Measurements from ENCODE around the gene TMEM164.
A peak's percentile ranks its signal among the peaks of the same experiment; 100 is the strongest.

The TMEM164 gene

GRCh38 chrX:110211340-110211739 lies 208.4 kb downstream of the TMEM164 start:
- no peak overlapping the region for H2BK5ac ChIP-seq (ENCODE audit: low read depth, low read length, poor library complexity)
- no peak overlapping the region for H3K27ac ChIP-seq (ENCODE audit: low read depth, low read length)
- no peaks in the 10 kb centered on the region for H3K79me1 ChIP-seq (ENCODE audit: low read length)
- H3K79me2 ChIP-seq (ENCODE audit: control insufficient read depth, insufficient read depth, low read length, poor library complexity): no peaks in the 10 kb centered on the region
- H3K9ac ChIP-seq (ENCODE audit: low read length): no peak overlapping the region
- no peak overlapping the region for H3K23ac ChIP-seq (ENCODE audit: low read length)
- no peak overlapping the region for H3K4ac ChIP-seq (ENCODE audit: low read depth, low read length)
- no peak overlapping the region for H2AK5ac ChIP-seq (ENCODE audit: low read length)
- no peak overlapping the region for H3K14ac ChIP-seq (ENCODE audit: low read length)
- no peak overlapping the region for H4K8ac ChIP-seq (ENCODE audit: low read depth, low read length)
- no peaks in the 10 kb centered on the region for H3K36me3 ChIP-seq (ENCODE audit: control insufficient read depth in 1 of 2, insufficient read depth in 2 of 2, low read length in 2 of 2)
- WGBS (ENCODE audit: extremely low coverage, insufficient coverage, insufficient read length): no CpG with 5 or more reads among the region's 1 CpG
- peaks cover 0 to 3% of the 10 kb centered on the region in 2 experiments for H3K4me1 ChIP-seq (ENCODE audit: control insufficient read depth in 1 of 2, insufficient read depth in 2 of 2, low read length in 2 of 2)
- no peak overlapping the region for H4K91ac ChIP-seq (ENCODE audit: low read depth, low read length)
- no peaks in the 10 kb centered on the region for H3K27me3 ChIP-seq (ENCODE audit: insufficient read depth, low read length)
- H2BK12ac ChIP-seq (ENCODE audit: low read length): no peak overlapping the region
- H4K12ac ChIP-seq (ENCODE audit: low read depth, low read length): no peak overlapping the region
- H3K4me3 ChIP-seq (ENCODE audit: low read depth, low read length): no peak overlapping the region
- H3K9me3 ChIP-seq (ENCODE audit: insufficient read depth, low read depth, low read length): no peaks in the 10 kb centered on the region
- no peak overlapping the region for H3K18ac ChIP-seq (ENCODE audit: low read length)
- H2AFZ ChIP-seq (ENCODE audit: insufficient read depth, low read length, poor library complexity): no peak overlapping the region
- H2BK120ac ChIP-seq (ENCODE audit: insufficient read depth, low read length, poor library complexity): no peak overlapping the region
- no peak overlapping the region for H3K4me2 ChIP-seq (ENCODE audit: low read length)
- DNase-seq: no peak

GRCh38 chrX:110212299-110212698 lies 209.4 kb downstream of the TMEM164 start:
- H2BK12ac ChIP-seq (ENCODE audit: low read length): no peak overlapping the region
- DNase-seq: peak in 1 of 2 donors; percentile 5
- H2AK5ac ChIP-seq (ENCODE audit: low read length): no peak overlapping the region
- no peak overlapping the region for H4K91ac ChIP-seq (ENCODE audit: low read depth, low read length)
- no peak overlapping the region for H3K14ac ChIP-seq (ENCODE audit: low read length)
- peaks cover 0 to 3% of the 10 kb centered on the region in 2 experiments for H3K4me1 ChIP-seq (ENCODE audit: control insufficient read depth in 1 of 2, insufficient read depth in 2 of 2, low read length in 2 of 2)
- no peak overlapping the region for H3K9ac ChIP-seq (ENCODE audit: low read length)
- H3K79me2 ChIP-seq (ENCODE audit: control insufficient read depth, insufficient read depth, low read length, poor library complexity): no peaks in the 10 kb centered on the region
- no peak overlapping the region for H3K4me2 ChIP-seq (ENCODE audit: low read length)
- no peak overlapping the region for H3K4me3 ChIP-seq (ENCODE audit: low read depth, low read length)
- no peak overlapping the region for H3K4ac ChIP-seq (ENCODE audit: low read depth, low read length)
- WGBS (ENCODE audit: extremely low coverage, insufficient coverage, insufficient read length): no CpG with 5 or more reads among the region's 3 CpGs
- H2BK5ac ChIP-seq (ENCODE audit: low read depth, low read length, poor library complexity): no peak overlapping the region
- no peaks in the 10 kb centered on the region for H3K36me3 ChIP-seq (ENCODE audit: control insufficient read depth in 1 of 2, insufficient read depth in 2 of 2, low read length in 2 of 2)
- no peak overlapping the region for H3K27ac ChIP-seq (ENCODE audit: low read depth, low read length)
- no peak overlapping the region for H2BK120ac ChIP-seq (ENCODE audit: insufficient read depth, low read length, poor library complexity)
- H3K27me3 ChIP-seq (ENCODE audit: insufficient read depth, low read length): no peaks in the 10 kb centered on the region
- H3K18ac ChIP-seq (ENCODE audit: low read length): no peak overlapping the region
- H3K23ac ChIP-seq (ENCODE audit: low read length): no peak overlapping the region
- H2AFZ ChIP-seq (ENCODE audit: insufficient read depth, low read length, poor library complexity): no peak overlapping the region
- no peak overlapping the region for H4K12ac ChIP-seq (ENCODE audit: low read depth, low read length)
- H3K79me1 ChIP-seq (ENCODE audit: low read length): no peaks in the 10 kb centered on the region
- H3K9me3 ChIP-seq (ENCODE audit: insufficient read depth, low read depth, low read length): no peaks in the 10 kb centered on the region
- H4K8ac ChIP-seq (ENCODE audit: low read depth, low read length): no peak overlapping the region

GRCh38 chrX:110213183-110213582 lies 210.3 kb downstream of the TMEM164 start:
- Histone ChIP-seq H3K4ac (ENCODE audit: low read depth, low read length) (no peak overlapping the region), H3K36me3 (ENCODE audit: control insufficient read depth in 1 of 2, insufficient read depth in 2 of 2, low read length in 2 of 2) (no peaks in the 10 kb centered on the region), H2BK5ac (ENCODE audit: low read depth, low read length, poor library complexity) (no peak overlapping the region), H3K9ac (ENCODE audit: low read length) (no peak overlapping the region), H4K8ac (ENCODE audit: low read depth, low read length) (no peak overlapping the region), H2AFZ (ENCODE audit: insufficient read depth, low read length, poor library complexity) (no peak overlapping the region), H3K4me1 (ENCODE audit: control insufficient read depth in 1 of 2, insufficient read depth in 2 of 2, low read length in 2 of 2) (peaks cover 0 to 3% of the 10 kb centered on the region in 2 experiments), H3K9me3 (ENCODE audit: insufficient read depth, low read depth, low read length) (no peaks in the 10 kb centered on the region), H3K4me2 (ENCODE audit: low read length) (no peak overlapping the region), H3K27ac (ENCODE audit: low read depth, low read length) (no peak overlapping the region), H3K79me1 (ENCODE audit: low read length) (no peaks in the 10 kb centered on the region), H2BK120ac (ENCODE audit: insufficient read depth, low read length, poor library complexity) (no peak overlapping the region), H4K91ac (ENCODE audit: low read depth, low read length) (no peak overlapping the region), H4K12ac (ENCODE audit: low read depth, low read length) (no peak overlapping the region), H3K4me3 (ENCODE audit: low read depth, low read length) (no peak overlapping the region), H3K14ac (ENCODE audit: low read length) (no peak overlapping the region), H3K79me2 (ENCODE audit: control insufficient read depth, insufficient read depth, low read length, poor library complexity) (no peaks in the 10 kb centered on the region), H2AK5ac (ENCODE audit: low read length) (no peak overlapping the region), H3K27me3 (ENCODE audit: insufficient read depth, low read length) (no peaks in the 10 kb centered on the region), H2BK12ac (ENCODE audit: low read length) (no peak overlapping the region), H3K18ac (ENCODE audit: low read length) (no peak overlapping the region), H3K23ac (ENCODE audit: low read length) (no peak overlapping the region)
- no peak for DNase-seq
- WGBS (ENCODE audit: extremely low coverage, insufficient coverage, insufficient read length): no CpG with 5 or more reads among the region's 1 CpG

- Histone ChIP-seq H3K14ac (ENCODE audit: low read length) (no peak overlapping the region), H4K8ac (ENCODE audit: low read depth, low read length) (no peak overlapping the region), H2AK5ac (ENCODE audit: low read length) (no peak overlapping the region), H2BK5ac (ENCODE audit: low read depth, low read length, poor library complexity) (no peak overlapping the region), H3K79me2 (ENCODE audit: control insufficient read depth, insufficient read depth, low read length, poor library complexity) (no peaks in the 10 kb centered on the region), H3K27ac (ENCODE audit: low read depth, low read length) (no peak overlapping the region), H3K18ac (ENCODE audit: low read length) (no peak overlapping the region), H2BK12ac (ENCODE audit: low read length) (no peak overlapping the region), H3K9me3 (ENCODE audit: insufficient read depth, low read depth, low read length) (no peaks in the 10 kb centered on the region), H4K12ac (ENCODE audit: low read depth, low read length) (no peak overlapping the region), H3K4me3 (ENCODE audit: low read depth, low read length) (no peak overlapping the region), H3K4ac (ENCODE audit: low read depth, low read length) (no peak overlapping the region), H2AFZ (ENCODE audit: insufficient read depth, low read length, poor library complexity) (no peak overlapping the region), H3K36me3 (ENCODE audit: control insufficient read depth in 1 of 2, insufficient read depth in 2 of 2, low read length in 2 of 2) (no peaks in the 10 kb centered on the region), H3K9ac (ENCODE audit: low read length) (no peak overlapping the region), H2BK120ac (ENCODE audit: insufficient read depth, low read length, poor library complexity) (no peak overlapping the region), H3K4me1 (ENCODE audit: control insufficient read depth in 1 of 2, insufficient read depth in 2 of 2, low read length in 2 of 2) (peaks cover 0 to 3% of the 10 kb centered on the region in 2 experiments), H4K91ac (ENCODE audit: low read depth, low read length) (no peak overlapping the region), H3K4me2 (ENCODE audit: low read length) (no peak overlapping the region), H3K79me1 (ENCODE audit: low read length) (no peaks in the 10 kb centered on the region), H3K23ac (ENCODE audit: low read length) (no peak overlapping the region), H3K27me3 (ENCODE audit: insufficient read depth, low read length) (no peaks in the 10 kb centered on the region)
- DNase-seq: no peak
- no CpG with 5 or more reads among the region's 1 CpG for WGBS (ENCODE audit: extremely low coverage, insufficient coverage, insufficient read length)
Measured at GRCh38 chrX:110214684-110215083, 211.8 kb downstream of the TMEM164 start.
